HUES64 (cell line): ENCODE measurements around the gene CNTFR.

Experiments used
- H3K27ac ChIP-seq: 2 replicates; pipeline ENCODE4 v1.7.0; 2013; ENCODE audit warnings: low read depth, low read length, inconsistent platforms
- H3K27me3 ChIP-seq: 2 replicates; pipeline ENCODE4 v1.6.1; 2013; ENCODE audit warnings: mild to moderate bottlenecking, low read length; ENCODE audit not compliant: insufficient read depth
- H3K36me3 ChIP-seq: 2 replicates; pipeline ENCODE4 v1.6.1; 2013; ENCODE audit warnings: mild to moderate bottlenecking, low read length; ENCODE audit not compliant: insufficient read depth
- H3K4me1 ChIP-seq: 2 replicates; pipeline ENCODE4 v1.6.1; 2013; ENCODE audit warnings: mild to moderate bottlenecking, low read length, moderate library complexity; ENCODE audit not compliant: insufficient read depth
- H3K4me3 ChIP-seq: 2 replicates; pipeline ENCODE4 v1.5.1; 2013; ENCODE audit warnings: mild to moderate bottlenecking, low read length, moderate library complexity
- H3K9ac ChIP-seq: 2 replicates; pipeline ENCODE4 v1.6.1; 2013; ENCODE audit warnings: mild to moderate bottlenecking, low read depth, low read length
- H3K9me3 ChIP-seq: 2 replicates; pipeline ENCODE4 v1.6.1; 2013; ENCODE audit warnings: low read depth, low read length; ENCODE audit not compliant: insufficient read depth
- WGBS: fragments of 150-250, 120-280 bp; methylation state at CpG from one replicate; pipeline ENCODE4 v1.1.7; 2013; ENCODE audit warnings: missing lambda C conversion rate; 5-methylcytosine and 5-hydroxymethylcytosine counted together

Gene CNTFR

GRCh38 chr9:34566972-34567371 is 22.6 kb downstream of the CNTFR start:
- peaks cover 21% of the 10 kb centered on the region for H3K4me1 ChIP-seq
- H3K27me3 ChIP-seq: no peaks in the 10 kb centered on the region; the same call in 1 of the 2 replicates
- 93% methylated on average over 6 of the region's 6 CpGs for WGBS
- no peaks in the 10 kb centered on the region for H3K36me3 ChIP-seq
- H3K4me3 ChIP-seq: no peak overlapping the region
- H3K9me3 ChIP-seq: no peaks in the 10 kb centered on the region
- H3K9ac ChIP-seq: no peak overlapping the region
- H3K27ac ChIP-seq: no peak overlapping the region

GRCh38 chr9:34566322-34566721 is 23.2 kb downstream of the CNTFR start:
- Histone ChIP-seq H3K9ac (no peak overlapping the region), H3K36me3 (no peaks in the 10 kb centered on the region), H3K4me3 (no peak overlapping the region), H3K9me3 (no peaks in the 10 kb centered on the region), H3K27me3 (no peaks in the 10 kb centered on the region; the same call in 1 of the 2 replicates), H3K4me1 (peaks cover 21% of the 10 kb centered on the region), H3K27ac (no peak overlapping the region)
- WGBS: 84% methylated on average over 8 of the region's 8 CpGs

- Histone ChIP-seq H3K4me1 (peaks cover 21% of the 10 kb centered on the region), H3K9ac (no peak overlapping the region)
- WGBS: 56% methylated on average over 4 of the region's 8 CpGs
These were observed 23.7 kb downstream of the CNTFR start for GRCh38 chr9:34565856-34566255.

GRCh38 chr9:34564617-34565016 is 24.9 kb downstream of the CNTFR start:
- H3K36me3 ChIP-seq: no peaks in the 10 kb centered on the region
- no peak overlapping the region for H3K4me3 ChIP-seq
- no peaks in the 10 kb centered on the region; the same call in 1 of the 2 replicates for H3K27me3 ChIP-seq
- no peaks in the 10 kb centered on the region for H3K9me3 ChIP-seq
- 92% methylated on average over 16 of the region's 16 CpGs for WGBS
- peaks cover 29% of the 10 kb centered on the region for H3K4me1 ChIP-seq
- H3K9ac ChIP-seq: no peak overlapping the region
- no peak overlapping the region for H3K27ac ChIP-seq

More at GRCh38 chr9:34565856-34566255, 23.7 kb downstream of the CNTFR start:
- no peak overlapping the region for H3K27ac ChIP-seq
- no peaks in the 10 kb centered on the region for H3K9me3 ChIP-seq
- H3K27me3 ChIP-seq: no peaks in the 10 kb centered on the region; the same call in 1 of the 2 replicates
- no peak overlapping the region for H3K4me3 ChIP-seq
- no peaks in the 10 kb centered on the region for H3K36me3 ChIP-seq

GRCh38 chr9:34563262-34563661 is 26.3 kb downstream of the CNTFR start:
- Histone ChIP-seq H3K27ac (no peak overlapping the region), H3K4me3 (no peak overlapping the region), H3K9me3 (no peaks in the 10 kb centered on the region), H3K9ac (no peak overlapping the region), H3K36me3 (no peaks in the 10 kb centered on the region), H3K4me1 (peaks cover 23% of the 10 kb centered on the region), H3K27me3 (no peaks in the 10 kb centered on the region; the same call in 1 of the 2 replicates)
- WGBS: 85% methylated on average over 5 of the region's 5 CpGs

GRCh38 chr9:34562135-34562745 is 27.3 kb downstream of the CNTFR start:
- 64% methylated on average over 7 of the region's 7 CpGs for WGBS
- Histone ChIP-seq H3K27me3 (no peaks in the 10 kb centered on the region; the same call in 1 of the 2 replicates), H3K9me3 (no peaks in the 10 kb centered on the region), H3K4me1 (peaks cover 23% of the 10 kb centered on the region), H3K36me3 (no peaks in the 10 kb centered on the region), H3K4me3 (no peak overlapping the region), H3K27ac (no peak overlapping the region), H3K9ac (no peak overlapping the region)

GRCh38 chr9:34560599-34561214 is 28.8 kb downstream of the CNTFR start:
- peaks cover 18% of the 10 kb centered on the region for H3K4me1 ChIP-seq
- H3K27ac ChIP-seq: no peak overlapping the region
- H3K36me3 ChIP-seq: no peaks in the 10 kb centered on the region
- WGBS: 92% methylated on average over 21 of the region's 21 CpGs
- H3K9me3 ChIP-seq: no peaks in the 10 kb centered on the region
- H3K4me3 ChIP-seq: no peak overlapping the region
- no peak overlapping the region for H3K9ac ChIP-seq
- no peaks in the 10 kb centered on the region; the same call in 1 of the 2 replicates for H3K27me3 ChIP-seq

- Histone ChIP-seq H3K4me3 (no peak overlapping the region), H3K9ac (no peak overlapping the region), H3K9me3 (no peaks in the 10 kb centered on the region), H3K4me1 (peaks cover 19% of the 10 kb centered on the region), H3K27ac (no peak overlapping the region; the same call in 1 of the 2 replicates), H3K27me3 (no peaks in the 10 kb centered on the region), H3K36me3 (no peaks in the 10 kb centered on the region)
- 44% methylated on average over 17 of the region's 21 CpGs for WGBS
These were observed 29.7 kb downstream of the CNTFR start for GRCh38 chr9:34559624-34560455.

- WGBS: 74% methylated on average over 16 of the region's 17 CpGs
- H3K9me3 ChIP-seq: no peaks in the 10 kb centered on the region
- H3K27ac ChIP-seq: no peak overlapping the region; the same call in 1 of the 2 replicates
- H3K9ac ChIP-seq: no peak overlapping the region
- peaks cover 26% of the 10 kb centered on the region for H3K4me1 ChIP-seq
- H3K4me3 ChIP-seq: no peak overlapping the region
- H3K36me3 ChIP-seq: no peaks in the 10 kb centered on the region
- no peaks in the 10 kb centered on the region for H3K27me3 ChIP-seq
These were observed 30.5 kb downstream of the CNTFR start for GRCh38 chr9:34558919-34559623.

GRCh38 chr9:34558364-34558763 is 31.2 kb downstream of the CNTFR start:
- 93% methylated on average over 9 of the region's 9 CpGs for WGBS
- Histone ChIP-seq H3K27me3 (no peaks in the 10 kb centered on the region), H3K27ac (no peak overlapping the region), H3K4me3 (no peak overlapping the region), H3K9me3 (no peaks in the 10 kb centered on the region), H3K36me3 (no peaks in the 10 kb centered on the region), H3K9ac (no peak overlapping the region), H3K4me1 (peaks cover 26% of the 10 kb centered on the region)
